ENCODE results near the gene CPNE8. TPM values are rescaled to one million over a fixed set of nuclear protein-coding genes. Genes with fewer than 3 reads are reported as not detected.

Gene CPNE8
- total RNA-seq, 1 experiment from 2014 or later: 23.6 TPM

DNA sequence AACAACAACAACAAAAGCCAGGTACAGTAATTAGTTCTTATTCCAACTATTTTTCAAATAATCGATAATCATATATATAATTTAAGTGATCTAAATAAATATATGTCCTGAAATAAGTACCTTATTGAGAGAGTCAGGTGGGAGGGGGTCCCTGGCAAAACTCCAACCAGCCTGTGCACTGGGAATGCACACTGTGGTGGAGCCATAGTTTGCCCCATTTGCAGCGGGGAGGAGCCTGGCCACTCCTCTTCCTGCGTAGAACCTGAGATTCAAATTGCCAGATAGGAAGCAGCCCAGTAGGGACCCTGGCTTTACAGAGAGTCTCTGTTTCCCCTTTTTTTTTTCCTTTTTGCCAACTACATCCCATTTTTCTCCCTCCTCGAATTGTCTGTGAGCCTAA is 26.4 kb downstream of the CPNE8 start:
- TF ChIP-seq TCF7L2 (IDR thresholded peaks at IDR 0.05; ENCODE audit: low read depth, low read length) (no peak), SIN3A (IDR thresholded peaks at IDR 0.05; ENCODE audit: borderline replicate concordance, insufficient read depth, low read depth, low read length) (no peak), POLR2AphosphoS5 (IDR thresholded peaks at IDR 0.05; ENCODE audit: low read depth, low read length) (no peak)
- TF ChIP-seq, protein P1, sequence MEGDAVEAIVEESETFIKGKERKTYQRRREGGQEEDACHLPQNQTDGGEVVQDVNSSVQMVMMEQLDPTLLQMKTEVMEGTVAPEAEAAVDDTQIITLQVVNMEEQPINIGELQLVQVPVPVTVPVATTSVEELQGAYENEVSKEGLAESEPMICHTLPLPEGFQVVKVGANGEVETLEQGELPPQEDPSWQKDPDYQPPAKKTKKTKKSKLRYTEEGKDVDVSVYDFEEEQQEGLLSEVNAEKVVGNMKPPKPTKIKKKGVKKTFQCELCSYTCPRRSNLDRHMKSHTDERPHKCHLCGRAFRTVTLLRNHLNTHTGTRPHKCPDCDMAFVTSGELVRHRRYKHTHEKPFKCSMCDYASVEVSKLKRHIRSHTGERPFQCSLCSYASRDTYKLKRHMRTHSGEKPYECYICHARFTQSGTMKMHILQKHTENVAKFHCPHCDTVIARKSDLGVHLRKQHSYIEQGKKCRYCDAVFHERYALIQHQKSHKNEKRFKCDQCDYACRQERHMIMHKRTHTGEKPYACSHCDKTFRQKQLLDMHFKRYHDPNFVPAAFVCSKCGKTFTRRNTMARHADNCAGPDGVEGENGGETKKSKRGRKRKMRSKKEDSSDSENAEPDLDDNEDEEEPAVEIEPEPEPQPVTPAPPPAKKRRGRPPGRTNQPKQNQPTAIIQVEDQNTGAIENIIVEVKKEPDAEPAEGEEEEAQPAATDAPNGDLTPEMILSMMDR (IDR thresholded peaks at IDR 0.05): no peak
- TF ChIP-seq, protein P2, sequence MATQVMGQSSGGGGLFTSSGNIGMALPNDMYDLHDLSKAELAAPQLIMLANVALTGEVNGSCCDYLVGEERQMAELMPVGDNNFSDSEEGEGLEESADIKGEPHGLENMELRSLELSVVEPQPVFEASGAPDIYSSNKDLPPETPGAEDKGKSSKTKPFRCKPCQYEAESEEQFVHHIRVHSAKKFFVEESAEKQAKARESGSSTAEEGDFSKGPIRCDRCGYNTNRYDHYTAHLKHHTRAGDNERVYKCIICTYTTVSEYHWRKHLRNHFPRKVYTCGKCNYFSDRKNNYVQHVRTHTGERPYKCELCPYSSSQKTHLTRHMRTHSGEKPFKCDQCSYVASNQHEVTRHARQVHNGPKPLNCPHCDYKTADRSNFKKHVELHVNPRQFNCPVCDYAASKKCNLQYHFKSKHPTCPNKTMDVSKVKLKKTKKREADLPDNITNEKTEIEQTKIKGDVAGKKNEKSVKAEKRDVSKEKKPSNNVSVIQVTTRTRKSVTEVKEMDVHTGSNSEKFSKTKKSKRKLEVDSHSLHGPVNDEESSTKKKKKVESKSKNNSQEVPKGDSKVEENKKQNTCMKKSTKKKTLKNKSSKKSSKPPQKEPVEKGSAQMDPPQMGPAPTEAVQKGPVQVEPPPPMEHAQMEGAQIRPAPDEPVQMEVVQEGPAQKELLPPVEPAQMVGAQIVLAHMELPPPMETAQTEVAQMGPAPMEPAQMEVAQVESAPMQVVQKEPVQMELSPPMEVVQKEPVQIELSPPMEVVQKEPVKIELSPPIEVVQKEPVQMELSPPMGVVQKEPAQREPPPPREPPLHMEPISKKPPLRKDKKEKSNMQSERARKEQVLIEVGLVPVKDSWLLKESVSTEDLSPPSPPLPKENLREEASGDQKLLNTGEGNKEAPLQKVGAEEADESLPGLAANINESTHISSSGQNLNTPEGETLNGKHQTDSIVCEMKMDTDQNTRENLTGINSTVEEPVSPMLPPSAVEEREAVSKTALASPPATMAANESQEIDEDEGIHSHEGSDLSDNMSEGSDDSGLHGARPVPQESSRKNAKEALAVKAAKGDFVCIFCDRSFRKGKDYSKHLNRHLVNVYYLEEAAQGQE (IDR thresholded peaks at IDR 0.05; ENCODE audit: insufficient read depth in 1 of 2, low read depth in 2 of 2, low read length in 1 of 2): no peak
- no peak overlapping the region for H3K27ac ChIP-seq (ENCODE audit: low read length)
- no peaks in the 10 kb centered on the region for H3K9me3 ChIP-seq (ENCODE audit: control insufficient read depth, insufficient read depth, low read depth, low read length)
- in situ Hi-C loops (cut with HindIII; ENCODE audit: low pct_unique_long_range_greater_than_20kb, low sequenced_read_pairs) (no loop called here), intact Hi-C loops (cut with micrococcal nuclease; ENCODE audit: unreplicated experiment) (no loop called here)
- BruUV-seq (replicated peaks): no TSS peak
- no peaks in the 10 kb centered on the region for H3K27me3 ChIP-seq (ENCODE audit: control insufficient read depth, insufficient read depth, low read length)
- no peak for DNase-seq (ENCODE audit: low read depth, low spot score)
- H3K4me1 ChIP-seq (ENCODE audit: control insufficient read depth, insufficient read depth, low read length): no peaks in the 10 kb centered on the region
- H3K4me3 ChIP-seq (ENCODE audit: low read depth in 2 of 2, low read length in 2 of 2): no peak overlapping the region
- ATAC-seq: no peak
- CTCF ChIA-PET: no interaction called here
- POLR2A ChIA-PET: interaction anchor here (0.7 kb wide), 1 partner anchor 242 kb away, joined by 4 read pairs; no protein-coding TSS in a partner anchor
- H3K36me3 ChIP-seq (ENCODE audit: control insufficient read depth, insufficient read depth, low read length): no peaks in the 10 kb centered on the region

DNA sequence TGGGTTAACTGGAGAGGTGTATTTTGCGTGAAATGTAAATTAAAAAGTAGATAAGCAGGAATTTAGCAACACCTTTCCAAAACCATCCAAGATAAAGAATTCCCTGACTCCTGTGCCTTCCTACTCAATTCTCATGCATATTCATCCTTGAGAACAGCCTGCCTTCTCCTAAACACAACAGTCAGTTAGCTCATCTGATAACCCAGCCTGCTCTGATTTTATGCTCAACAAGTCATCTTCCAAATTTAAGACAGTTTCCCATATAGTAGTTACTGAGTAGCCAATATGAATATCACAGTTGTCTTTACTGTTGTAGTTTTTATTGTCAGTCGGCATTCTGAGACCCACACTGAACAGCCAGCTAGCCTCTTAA is 27.1 kb downstream of the CPNE8 start:
- Histone ChIP-seq H3K4me3 (ENCODE audit: low read depth in 2 of 2, low read length in 2 of 2) (no peak overlapping the region), H3K27ac (ENCODE audit: low read length) (no peak overlapping the region), H3K9me3 (ENCODE audit: control insufficient read depth, insufficient read depth, low read depth, low read length) (no peaks in the 10 kb centered on the region), H3K36me3 (ENCODE audit: control insufficient read depth, insufficient read depth, low read length) (no peaks in the 10 kb centered on the region), H3K27me3 (ENCODE audit: control insufficient read depth, insufficient read depth, low read length) (no peaks in the 10 kb centered on the region), H3K4me1 (ENCODE audit: control insufficient read depth, insufficient read depth, low read length) (no peaks in the 10 kb centered on the region)
- in situ Hi-C loops (cut with HindIII; ENCODE audit: low pct_unique_long_range_greater_than_20kb, low sequenced_read_pairs): no loop called here
- intact Hi-C loops (cut with micrococcal nuclease; ENCODE audit: unreplicated experiment): no loop called here
- ATAC-seq (no peak), DNase-seq (ENCODE audit: low read depth, low spot score) (no peak)
- BruUV-seq (replicated peaks): no TSS peak
- TF ChIP-seq POLR2AphosphoS5 (IDR thresholded peaks at IDR 0.05; ENCODE audit: low read depth, low read length) (no peak), SIN3A (IDR thresholded peaks at IDR 0.05; ENCODE audit: borderline replicate concordance, insufficient read depth, low read depth, low read length) (no peak), TCF7L2 (IDR thresholded peaks at IDR 0.05; ENCODE audit: low read depth, low read length) (no peak)
- TF ChIP-seq, protein P1 (IDR thresholded peaks at IDR 0.05): no peak
- TF ChIP-seq, protein P2 (IDR thresholded peaks at IDR 0.05; ENCODE audit: insufficient read depth in 1 of 2, low read depth in 2 of 2, low read length in 1 of 2): no peak
- ChIA-PET POLR2A (no interaction called here), CTCF (no interaction called here)

All from Panc1 (cell line).